Right hindlimb (tissue), 1 donor: ENCODE measurements around the gene PRKCE.

Experiments used
- DNase-seq: peaks from one replicate; pipeline ENCODE4 v3.0.0-alpha.2; 2018

PRKCE gene

GRCh38 chr2:45946023-45946422 is 294.5 kb downstream of the PRKCE start:
- no peak for DNase-seq

- DNase-seq, result no peak
Measured at GRCh38 chr2:45950606-45951005, 299.1 kb downstream of the PRKCE start.

GRCh38 chr2:45951025-45951727 is 299.7 kb downstream of the PRKCE start:
- DNase-seq, result no peak

- DNase-seq, result no peak
Measured at GRCh38 chr2:45952591-45952990, 301.1 kb downstream of the PRKCE start.

GRCh38 chr2:45953376-45954027 is 302.0 kb downstream of the PRKCE start:
- no peak for DNase-seq

GRCh38 chr2:45954233-45954850 is 302.9 kb downstream of the PRKCE start:
- no peak for DNase-seq

GRCh38 chr2:45957533-45958227 is 306.2 kb downstream of the PRKCE start:
- no peak for DNase-seq

- DNase-seq, result no peak
Measured at GRCh38 chr2:45960057-45960863, 308.8 kb downstream of the PRKCE start.

- DNase-seq, result peak; percentile 87
Measured at GRCh38 chr2:45962177-45962921, 310.9 kb downstream of the PRKCE start.

- DNase-seq, result no peak
Measured at GRCh38 chr2:45963816-45964215, 312.3 kb downstream of the PRKCE start.

GRCh38 chr2:45964223-45964841 is 312.9 kb downstream of the PRKCE start:
- DNase-seq, result peak; percentile 72

GRCh38 chr2:45964906-45965305 is 313.4 kb downstream of the PRKCE start:
- no peak for DNase-seq

GRCh38 chr2:45965871-45966498 is 314.5 kb downstream of the PRKCE start:
- no peak for DNase-seq

- DNase-seq, result no peak
Measured at GRCh38 chr2:45968946-45969584, 317.6 kb downstream of the PRKCE start.

- DNase-seq, result no peak
Measured at GRCh38 chr2:45973426-45973825, 322.0 kb downstream of the PRKCE start.

GRCh38 chr2:45974056-45974455 is 322.6 kb downstream of the PRKCE start:
- DNase-seq, result no peak

GRCh38 chr2:45974762-45975408 is 323.4 kb downstream of the PRKCE start:
- DNase-seq, result no peak

- no peak for DNase-seq
Measured at GRCh38 chr2:45975752-45976517, 324.5 kb downstream of the PRKCE start.

GRCh38 chr2:45978302-45978859 is 326.9 kb downstream of the PRKCE start:
- no peak for DNase-seq
